Measurements from ENCODE around the gene TMEM87A.
"Not testable (repeated sequence)": the region's sequence is repeated elsewhere in the genome, so short reads cannot be mapped to it uniquely, and the experiment has no call there.

The TMEM87A gene

GRCh38 chr15:42273900-42274701 lies 868 bp upstream of the TMEM87A start:
- DNase-seq (ENCODE audit: extremely low read depth in 1 of 2, low read depth in 1 of 2): peak; percentile 34 to 46

- no peak for DNase-seq (ENCODE audit: extremely low read depth in 1 of 2, low read depth in 1 of 2)
Measured at GRCh38 chr15:42270996-42271395, 2.2 kb downstream of the TMEM87A start.

- no peak for DNase-seq (ENCODE audit: extremely low read depth in 1 of 2, low read depth in 1 of 2)
Measured at GRCh38 chr15:42270551-42270950, 2.7 kb downstream of the TMEM87A start.

DNA sequence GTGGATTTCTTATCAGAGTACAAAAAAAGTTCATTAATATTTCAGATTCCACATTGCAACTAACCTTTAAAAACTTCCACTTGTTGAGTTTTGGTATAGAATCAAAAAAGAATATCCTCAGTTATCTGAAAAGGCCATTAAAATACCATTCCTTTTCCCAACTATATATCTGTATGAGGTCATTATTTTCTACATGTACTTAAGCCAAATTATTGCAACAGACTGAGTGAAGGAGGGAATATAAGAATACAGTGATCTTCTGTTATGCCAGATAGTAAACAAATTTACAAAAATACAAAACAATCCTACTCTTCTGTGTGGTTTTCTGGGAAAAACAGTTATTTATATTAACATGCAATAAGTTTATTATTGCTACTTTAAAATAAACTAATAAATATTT lies 5.9 kb downstream of the TMEM87A start:
- DNase-seq (ENCODE audit: extremely low read depth in 1 of 2, low read depth in 1 of 2): no peak

DNA sequence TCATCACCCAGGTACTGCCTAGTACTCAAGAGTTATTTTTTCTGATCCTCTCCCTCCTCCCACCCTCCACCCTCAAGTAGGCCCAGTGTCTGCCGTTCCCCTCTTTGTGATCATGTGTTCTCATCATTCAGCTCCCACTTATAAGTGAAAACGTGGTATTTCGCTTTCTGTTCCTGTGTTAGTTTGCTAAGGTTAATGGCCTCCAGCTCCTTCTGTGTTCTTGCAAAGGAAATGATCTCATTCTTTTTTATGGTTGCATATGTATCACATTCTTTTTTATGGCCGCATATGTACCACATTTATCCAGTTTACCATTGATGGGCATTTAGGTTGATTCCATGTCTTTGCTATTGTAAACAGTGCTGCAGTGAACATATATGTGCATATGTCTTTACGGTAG lies 8.4 kb downstream of the TMEM87A start:
- no peak for DNase-seq (ENCODE audit: extremely low read depth in 1 of 2, low read depth in 1 of 2)

GRCh38 chr15:42253300-42253699 lies 19.9 kb downstream of the TMEM87A start:
- DNase-seq (ENCODE audit: extremely low read depth in 1 of 2, low read depth in 1 of 2): no peak

GRCh38 chr15:42240823-42241222 lies 32.4 kb downstream of the TMEM87A start:
- no peak for DNase-seq (ENCODE audit: extremely low read depth in 1 of 2, low read depth in 1 of 2)

DNA sequence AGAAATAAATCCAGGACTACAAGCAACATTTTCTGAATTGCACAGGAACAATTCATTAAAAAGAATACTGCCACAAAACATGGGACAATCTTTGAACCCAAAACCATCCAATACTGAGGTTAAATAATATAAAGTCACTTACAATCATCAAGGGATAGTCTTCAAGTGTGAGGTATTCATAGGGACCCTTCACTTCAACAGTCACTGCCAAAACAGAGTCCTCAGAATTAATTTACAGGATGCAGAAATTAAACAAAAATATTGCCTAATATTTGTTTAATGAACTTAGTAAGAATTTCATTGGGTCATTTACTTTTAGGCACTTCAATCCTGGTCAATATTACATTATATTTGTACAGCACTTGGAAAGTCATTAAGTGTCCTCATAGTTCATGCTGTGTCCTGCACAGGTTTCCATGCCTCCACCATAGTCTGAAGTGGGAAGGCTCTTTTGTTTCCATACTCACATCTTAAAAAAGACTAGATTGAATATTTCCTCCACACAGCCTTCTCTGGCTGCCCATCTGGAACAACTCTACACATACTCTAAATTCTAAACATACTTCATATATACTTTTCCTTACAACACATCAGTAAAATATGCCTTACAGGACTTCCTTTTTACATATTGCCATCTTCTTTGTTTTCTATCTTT lies 33.6 kb downstream of the TMEM87A start:
- no peak for DNase-seq (ENCODE audit: extremely low read depth in 1 of 2, low read depth in 1 of 2)

- no peak for DNase-seq (ENCODE audit: extremely low read depth in 1 of 2, low read depth in 1 of 2)
Measured at GRCh38 chr15:42233107-42233506, 40.1 kb downstream of the TMEM87A start.

DNA sequence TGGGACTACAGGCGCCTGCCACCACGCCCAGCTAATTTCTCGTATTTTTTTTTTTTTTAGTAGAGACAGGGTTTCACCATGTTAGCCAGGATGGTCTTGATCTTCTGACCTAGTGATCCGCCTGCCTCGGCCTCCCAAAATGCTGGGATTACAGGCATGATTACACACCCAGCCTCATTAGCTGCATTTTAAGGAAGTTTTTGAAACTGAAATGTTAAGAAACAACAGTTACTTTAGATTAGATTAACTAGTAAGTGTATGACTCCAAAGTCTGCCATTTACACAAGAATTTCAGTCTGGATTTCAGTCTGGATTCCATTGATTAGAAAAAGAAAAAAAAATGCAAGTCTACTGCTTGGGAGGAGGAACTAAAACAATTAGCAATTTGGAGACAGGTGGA lies 40.6 kb downstream of the TMEM87A start:
- DNase-seq (ENCODE audit: extremely low read depth in 1 of 2, low read depth in 1 of 2): no peak

GRCh38 chr15:42231088-42231487 lies 42.1 kb downstream of the TMEM87A start:
- no peak for DNase-seq (ENCODE audit: extremely low read depth in 1 of 2, low read depth in 1 of 2)

GRCh38 chr15:42228981-42229380 lies 44.3 kb downstream of the TMEM87A start:
- not testable (repeated sequence) for DNase-seq (ENCODE audit: extremely low read depth in 1 of 2, low read depth in 1 of 2)

DNA sequence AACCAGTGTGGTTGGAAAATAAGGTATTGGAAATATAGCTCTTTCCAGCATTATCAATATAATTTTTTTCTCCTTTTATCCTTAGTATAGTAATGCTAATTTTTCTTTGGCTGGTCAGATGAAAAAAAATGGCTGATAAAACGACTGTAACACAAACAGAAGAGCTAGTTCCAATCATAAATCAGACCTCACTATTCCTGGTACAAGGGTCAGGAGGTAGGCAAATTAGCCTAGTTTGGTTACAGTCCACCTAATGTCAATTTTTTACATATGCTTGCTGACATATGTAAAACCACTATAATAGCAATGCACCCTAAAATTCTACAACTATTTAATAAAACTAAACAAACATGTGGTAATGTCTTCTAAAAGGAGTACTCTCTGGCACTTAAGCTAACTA lies 45.2 kb downstream of the TMEM87A start:
- DNase-seq (ENCODE audit: extremely low read depth in 1 of 2, low read depth in 1 of 2): no peak

DNA sequence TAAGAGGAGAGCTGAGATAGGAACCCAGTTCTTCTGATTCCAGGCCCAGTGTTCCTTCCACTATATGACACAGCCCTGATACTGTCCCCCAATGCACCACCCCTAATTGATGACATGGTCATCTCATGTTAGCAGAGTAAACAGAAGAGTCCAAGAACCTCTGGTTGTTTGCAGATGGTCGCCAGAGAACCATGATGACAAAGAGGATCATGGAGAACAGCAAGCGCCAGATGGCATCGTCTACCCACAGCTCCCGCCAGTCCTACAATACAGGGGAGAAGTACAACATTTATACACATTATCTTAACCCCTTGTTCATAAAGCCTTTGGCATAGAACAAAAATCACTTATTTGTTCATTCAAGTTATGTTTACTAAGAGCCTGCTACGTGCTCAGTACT lies 46.6 kb downstream of the TMEM87A start:
- no peak for DNase-seq (ENCODE audit: extremely low read depth in 1 of 2, low read depth in 1 of 2)

GRCh38 chr15:42220216-42220615 lies 53.0 kb downstream of the TMEM87A start:
- no peak for DNase-seq (ENCODE audit: extremely low read depth in 1 of 2, low read depth in 1 of 2)

DNA sequence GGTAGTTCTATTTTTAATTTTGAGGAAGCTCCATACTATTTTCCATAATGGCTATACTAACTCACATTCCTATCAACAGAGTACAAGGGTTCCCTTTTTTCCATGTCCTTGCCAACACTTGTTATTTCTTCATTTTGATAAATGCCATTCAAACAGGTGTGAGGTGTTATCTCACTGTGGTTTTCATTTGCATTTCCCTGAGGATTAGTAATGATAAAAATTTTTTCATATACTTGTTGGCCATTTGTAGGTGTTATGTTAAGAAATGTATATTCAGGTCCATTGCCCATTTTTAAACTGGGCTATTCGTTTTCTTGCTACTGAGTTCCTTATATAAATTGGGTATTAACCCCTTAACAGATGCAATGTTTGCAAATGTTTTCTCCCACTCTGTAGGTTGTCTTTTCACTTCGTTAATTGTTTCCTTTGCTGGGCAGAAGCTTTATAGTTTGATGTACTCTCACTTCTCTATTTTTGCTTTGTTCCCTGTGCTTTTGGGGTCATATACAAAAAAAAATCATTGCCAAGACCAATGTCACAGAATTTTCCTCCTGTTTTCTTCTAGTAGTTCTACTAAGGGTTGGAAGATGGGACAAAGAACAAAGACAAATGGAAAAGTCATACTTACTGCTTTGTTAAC lies 54.2 kb downstream of the TMEM87A start:
- DNase-seq (ENCODE audit: extremely low read depth in 1 of 2, low read depth in 1 of 2): no peak

- no peak for DNase-seq (ENCODE audit: extremely low read depth in 1 of 2, low read depth in 1 of 2)
Measured at GRCh38 chr15:42217568-42217967, 55.7 kb downstream of the TMEM87A start.

GRCh38 chr15:42215913-42216829 lies 57.1 kb downstream of the TMEM87A start:
- no peak for DNase-seq (ENCODE audit: extremely low read depth in 1 of 2, low read depth in 1 of 2)

DNA sequence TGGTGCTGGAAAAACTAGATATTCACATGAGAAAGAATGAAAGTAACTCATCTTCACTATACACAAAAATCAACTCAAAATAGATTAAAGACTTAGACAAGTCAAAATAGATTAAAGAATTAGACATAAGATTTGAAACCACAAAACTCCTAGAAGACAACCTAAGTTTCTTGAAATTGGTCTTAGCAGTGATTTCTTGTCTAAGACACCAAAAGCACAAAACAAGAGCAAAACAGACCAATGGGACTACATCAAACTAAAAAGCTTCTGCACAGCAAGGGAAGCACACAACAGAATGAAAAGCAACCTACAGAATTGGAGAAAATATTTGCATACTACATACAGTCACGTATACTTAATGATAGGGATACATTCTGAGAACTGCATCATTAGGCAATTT lies 58.6 kb downstream of the TMEM87A start:
- no peak for DNase-seq (ENCODE audit: extremely low read depth in 1 of 2, low read depth in 1 of 2)

GRCh38 chr15:42213511-42213910 lies 59.7 kb downstream of the TMEM87A start:
- DNase-seq (ENCODE audit: extremely low read depth in 1 of 2, low read depth in 1 of 2): no peak

- DNase-seq (ENCODE audit: extremely low read depth in 1 of 2, low read depth in 1 of 2): no peak
Measured at GRCh38 chr15:42210696-42211095, 62.5 kb downstream of the TMEM87A start.

Data from stimulated activated CD8-positive, alpha-beta memory T cell treated with anti-CD3 and anti-CD28 coated beads, Interleukin-7, amount 100 ng/mL, for 48 hours (primary cell).